GM21447 (cell line): ENCODE data around the gene PRDM16.

Experiments used
- ATAC-seq: cut with Tn5 transposase; IDR thresholded peaks from one replicate; pipeline ENCODE4 v1.9.1; 2021; ENCODE audit not compliant: unreplicated experiment

Gene PRDM16

GRCh38 chr1:3464649-3465025, 395.6 kb downstream of the PRDM16 start:
- no peak for ATAC-seq

- ATAC-seq = no peak
Measured at GRCh38 chr1:3465091-3465934, 396.3 kb downstream of the PRDM16 start.

- no peak for ATAC-seq
Measured at GRCh38 chr1:3465935-3466321, 396.9 kb downstream of the PRDM16 start.

GRCh38 chr1:3466366-3467075, 397.5 kb downstream of the PRDM16 start:
- ATAC-seq = no peak

GRCh38 chr1:3467096-3468036, 398.4 kb downstream of the PRDM16 start:
- ATAC-seq = no peak

GRCh38 chr1:3468236-3469103, 399.5 kb downstream of the PRDM16 start:
- no peak for ATAC-seq

- no peak for ATAC-seq
Measured at GRCh38 chr1:3469104-3469848, 400.3 kb downstream of the PRDM16 start.

- no peak for ATAC-seq
Measured at GRCh38 chr1:3469849-3470649, 401.0 kb downstream of the PRDM16 start.

- ATAC-seq = no peak
Measured at GRCh38 chr1:3470650-3471355, 401.8 kb downstream of the PRDM16 start.

- no peak for ATAC-seq
Measured at GRCh38 chr1:3471356-3472087, 402.5 kb downstream of the PRDM16 start.

GRCh38 chr1:3472088-3472850, 403.3 kb downstream of the PRDM16 start:
- no peak for ATAC-seq

GRCh38 chr1:3472906-3473305, 403.9 kb downstream of the PRDM16 start:
- no peak for ATAC-seq

GRCh38 chr1:3473381-3473844, 404.4 kb downstream of the PRDM16 start:
- ATAC-seq = no peak

- ATAC-seq = no peak
Measured at GRCh38 chr1:3474016-3474415, 405.0 kb downstream of the PRDM16 start.

- ATAC-seq = no peak
Measured at GRCh38 chr1:3474421-3474820, 405.4 kb downstream of the PRDM16 start.

GRCh38 chr1:3475839-3476573, 407.0 kb downstream of the PRDM16 start:
- ATAC-seq = no peak
